Ascending aorta (tissue), 2 donors: ENCODE results near the gene MLH1. TPM values are rescaled to one million over a fixed set of nuclear protein-coding genes. Genes with fewer than 3 reads are reported as not detected.

Source experiments
- DNase-seq, 2 donors: peaks; one replicate each; pipeline ENCODE4 v3.0.0-alpha.2; 2019; ENCODE audit warnings: low spot score in 2 of 2
- H3K27ac ChIP-seq, 2 donors: fragments of 200-600 bp; sonication (generic); one replicate each; pipeline ENCODE4 v1.5.1; 2016 to 2017; ENCODE audit warnings: mild to moderate bottlenecking in 1 of 2
- H3K27me3 ChIP-seq: fragments of 200-600 bp; sonication (generic); one replicate; pipeline ENCODE4 v1.5.1; 2017
- H3K36me3 ChIP-seq, 2 donors: fragments of 200-600 bp; sonication (generic); one replicate each; pipeline ENCODE4 v1.5.1; 2016
- H3K4me1 ChIP-seq, 2 donors: fragments of 200-600 bp; sonication (generic); one replicate each; pipeline ENCODE4 v1.5.1; 2016 to 2017; ENCODE audit warnings: mild to moderate bottlenecking in 1 of 2
- H3K4me3 ChIP-seq, 2 donors: fragments of 200-600 bp; sonication (generic); one replicate each; pipeline ENCODE4 v1.5.1; 2016 to 2017; ENCODE audit warnings: mild to moderate bottlenecking in 1 of 2
- H3K9me3 ChIP-seq, 2 donors: fragments of 200-600 bp; sonication (generic); one replicate each; pipeline ENCODE4 v1.5.1; 2016
- CTCF ChIP-seq, 3 experiments: fragments of 200-600 bp in 2 of 3; fragments of 450-650 bp in 1 of 3; sonication (generic) in 2 of 3; IDR thresholded peaks; one replicate each; pipeline ENCODE4 v1.5.1; 2016 to 2019; ENCODE audit warnings: antibody characterized with exemption in 3 of 3, mild to moderate bottlenecking in 1 of 3, moderate library complexity in 1 of 3
- intact Hi-C: fragments of 100-400 bp; cut with DNase I; formaldehyde crosslinking; loops from one replicate; pipeline ENCODE4 v1.15.1; 2023
- total RNA-seq: library from RNA; depleted of rRNA; stranded (reverse); fragments of >200 nt; gene quantifications from one replicate; pipeline ENCODE4 v1.1.0, GENCODE V29; 2016

The MLH1 gene
- total RNA-seq, 1 donor from 2014 or later = 18.0 TPM

DNA sequence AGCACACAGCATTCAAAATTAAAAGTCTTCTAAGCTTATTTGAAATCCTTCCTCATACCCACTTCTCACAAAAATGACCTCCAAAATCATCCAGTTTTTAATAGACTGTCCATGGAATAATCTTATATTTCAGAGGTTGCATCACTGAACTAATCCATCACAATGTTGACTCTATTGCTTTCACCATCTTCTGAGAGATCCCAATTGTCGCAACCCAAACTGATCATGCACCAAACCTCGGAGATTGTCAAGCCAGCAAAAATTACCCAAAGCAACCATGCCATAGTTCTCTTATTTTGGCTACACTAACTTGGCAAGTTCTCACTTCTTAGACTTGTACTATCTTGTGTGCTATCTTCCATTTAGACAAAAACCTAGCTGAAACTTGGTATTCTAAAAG lies 105.6 kb downstream of the MLH1 start:
- intact Hi-C loops = no loop called here
- H3K36me3 ChIP-seq = peaks cover 0 to 15% of the 10 kb centered on the region in 2 donors
- H3K27ac ChIP-seq = no peak overlapping the region
- H3K4me3 ChIP-seq = no peak overlapping the region
- no peaks in the 10 kb centered on the region for H3K27me3 ChIP-seq
- no peak for TF ChIP-seq CTCF (IDR thresholded peaks at IDR 0.05)
- DNase-seq = no peak
- no peaks in the 10 kb centered on the region for H3K9me3 ChIP-seq
- peaks cover 0 to 14% of the 10 kb centered on the region in 2 donors for H3K4me1 ChIP-seq

DNA sequence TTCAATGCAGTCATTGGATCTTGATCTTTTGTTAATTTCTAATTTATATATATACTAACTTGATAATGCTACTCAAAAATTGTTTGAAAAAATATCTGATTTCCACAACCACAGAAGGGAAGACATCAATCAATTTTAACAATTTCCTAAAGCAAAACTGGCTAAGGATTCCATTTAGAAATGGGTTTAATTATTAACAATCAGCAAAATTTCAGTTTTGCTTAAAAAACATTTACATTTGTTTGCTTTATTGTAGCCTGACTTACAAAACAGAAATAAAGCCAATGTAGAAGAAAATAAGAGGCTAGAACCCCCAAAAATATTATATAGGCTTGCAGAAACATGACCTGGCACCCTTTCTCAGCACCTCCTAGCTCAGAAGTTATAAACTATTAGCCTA lies 106.2 kb downstream of the MLH1 start:
- H3K36me3 ChIP-seq = peaks cover 0 to 12% of the 10 kb centered on the region in 2 donors

GRCh38 chr3:37100411-37100810 lies 107.1 kb downstream of the MLH1 start:
- TF ChIP-seq CTCF (IDR thresholded peaks at IDR 0.05) = no peak
- intact Hi-C loops = no loop called here

More for the DNA sequence above, 106.2 kb downstream of the MLH1 start:
- DNase-seq = no peak
- intact Hi-C loops = no loop called here
- Histone ChIP-seq H3K4me3 (no peak overlapping the region), H3K27me3 (no peaks in the 10 kb centered on the region), H3K4me1 (peaks cover 0 to 14% of the 10 kb centered on the region in 2 donors), H3K9me3 (no peaks in the 10 kb centered on the region), H3K27ac (no peak overlapping the region)
- TF ChIP-seq CTCF (IDR thresholded peaks at IDR 0.05) = no peak

More at GRCh38 chr3:37100411-37100810, 107.1 kb downstream of the MLH1 start:
- Histone ChIP-seq H3K4me1 (peaks cover 0 to 14% of the 10 kb centered on the region in 2 donors), H3K36me3 (peaks cover 0 to 2% of the 10 kb centered on the region in 2 donors), H3K27me3 (no peaks in the 10 kb centered on the region), H3K4me3 (no peak overlapping the region), H3K27ac (no peak overlapping the region), H3K9me3 (no peaks in the 10 kb centered on the region)
- DNase-seq = no peak

Other genes starting within 250 kb of the MLH1 start
- not detected for gene DCLK3, start 229.0 kb upstream of the MLH1 start, total RNA-seq
- gene TRANK1, start 48.5 kb upstream of the MLH1 start, total RNA-seq = 14.8 TPM
- 1.9 TPM for gene EPM2AIP1, start 387 bp upstream of the MLH1 start, total RNA-seq
- 42.8 TPM for gene LRRFIP2, start 181.1 kb downstream of the MLH1 start, total RNA-seq
- gene GOLGA4, start 249.8 kb downstream of the MLH1 start, total RNA-seq = 45.9 TPM